Activated T-helper 1 cell treated with anti-CD3 and anti-CD28 coated beads, Interleukin-12 subunit alpha, Interleukin-12 subunit beta, Interleukin-2, Interleukin-4 antibody, amounts not matched to agents 30 ng/mL and 10 ng/mL and 1 ng/mL, durations not matched to agents 14 hours and 24 hours and 36 hours (primary cell): ENCODE data around the gene DCAF17. TPM values are rescaled to one million over a fixed set of nuclear protein-coding genes. Genes with fewer than 3 reads are reported as not detected.
"Not testable (repeated sequence)": the region's sequence is repeated elsewhere in the genome, so short reads cannot be mapped to it uniquely, and the experiment has no call there.

Source experiments
- DNase-seq: peaks from one replicate; pipeline ENCODE4 v3.0.0; 2021; ENCODE audit warnings: low spot score
- H3K27ac Mint-ChIP-seq: one replicate; pipeline ENCODE4 v1.8.0; 2021; ENCODE audit warnings: mild to moderate bottlenecking, mixed read lengths
- H3K27me3 Mint-ChIP-seq: one replicate; pipeline ENCODE4 v1.8.0; 2022; ENCODE audit warnings: mild to moderate bottlenecking, moderate library complexity, mixed read lengths; ENCODE audit not compliant: insufficient read depth
- H3K36me3 Mint-ChIP-seq: one replicate; pipeline ENCODE4 v1.8.0; 2021; ENCODE audit warnings: low read depth, mixed read lengths
- H3K4me1 Mint-ChIP-seq: one replicate; pipeline ENCODE4 v1.8.0; 2021; ENCODE audit warnings: low read depth, mixed read lengths
- H3K4me3 Mint-ChIP-seq: one replicate; pipeline ENCODE4 v1.8.0; 2021; ENCODE audit warnings: mild to moderate bottlenecking, moderate library complexity, mixed read lengths
- H3K9me3 Mint-ChIP-seq: one replicate; pipeline ENCODE4 v1.8.0; 2021; ENCODE audit warnings: mixed read lengths
- intact Hi-C: fragments of 100-400 bp; cut with micrococcal nuclease; formaldehyde crosslinking; loops from one replicate; pipeline ENCODE4 v1.15.1; 2024
- total RNA-seq: library from RNA; stranded (reverse); gene quantifications from 2 replicates; pipeline ENCODE4 v1.2.3, GENCODE V29; 2022

DCAF17 gene
- total RNA-seq, 1 donor from 2014 or later, result 23.9 TPM

GRCh38 chr2:171482877-171483276, 48.9 kb downstream of the DCAF17 start:
- Mint-ChIP-seq H3K27ac (no peak overlapping the region), H3K4me3 (no peak overlapping the region), H3K4me1 (peaks cover 13% of the 10 kb centered on the region), H3K27me3 (no peaks in the 10 kb centered on the region), H3K9me3 (no peaks in the 10 kb centered on the region), H3K36me3 (peaks cover 21% of the 10 kb centered on the region)
- DNase-seq, result no peak
- intact Hi-C loops, result no loop called here

GRCh38 chr2:171483793-171484192, 49.8 kb downstream of the DCAF17 start:
- Mint-ChIP-seq H3K27ac (no peak overlapping the region), H3K27me3 (no peaks in the 10 kb centered on the region), H3K36me3 (peaks cover 20% of the 10 kb centered on the region), H3K4me3 (no peak overlapping the region), H3K9me3 (no peaks in the 10 kb centered on the region), H3K4me1 (peaks cover 13% of the 10 kb centered on the region)
- intact Hi-C loops, result no loop called here
- no peak for DNase-seq

- no peak overlapping the region for H3K27ac Mint-ChIP-seq
- H3K27me3 Mint-ChIP-seq, result no peaks in the 10 kb centered on the region
These were observed 51.1 kb downstream of the DCAF17 start for GRCh38 chr2:171485116-171485515.

GRCh38 chr2:171487201-171487600, 53.2 kb downstream of the DCAF17 start:
- peaks cover 8% of the 10 kb centered on the region for H3K4me1 Mint-ChIP-seq
- no peak overlapping the region for H3K27ac Mint-ChIP-seq
- H3K27me3 Mint-ChIP-seq, result no peaks in the 10 kb centered on the region
- no peaks in the 10 kb centered on the region for H3K9me3 Mint-ChIP-seq
- no peak for DNase-seq
- intact Hi-C loops, result no loop called here
- no peak overlapping the region for H3K4me3 Mint-ChIP-seq
- peaks cover 8% of the 10 kb centered on the region for H3K36me3 Mint-ChIP-seq

More at GRCh38 chr2:171485116-171485515, 51.1 kb downstream of the DCAF17 start:
- intact Hi-C loops, result no loop called here
- H3K36me3 Mint-ChIP-seq, result peaks cover 14% of the 10 kb centered on the region
- no peak for DNase-seq
- peaks cover 8% of the 10 kb centered on the region for H3K4me1 Mint-ChIP-seq
- no peak overlapping the region for H3K4me3 Mint-ChIP-seq
- no peaks in the 10 kb centered on the region for H3K9me3 Mint-ChIP-seq

- Mint-ChIP-seq H3K9me3 (no peaks in the 10 kb centered on the region), H3K4me1 (peaks cover 8% of the 10 kb centered on the region), H3K36me3 (peaks cover 6% of the 10 kb centered on the region), H3K27ac (no peak overlapping the region), H3K4me3 (no peak overlapping the region), H3K27me3 (no peaks in the 10 kb centered on the region)
- no peak for DNase-seq
- intact Hi-C loops, result no loop called here
These were observed 53.8 kb downstream of the DCAF17 start for GRCh38 chr2:171487803-171488259.

- DNase-seq, result no peak
- Mint-ChIP-seq H3K4me1 (no peaks in the 10 kb centered on the region), H3K27ac (no peak overlapping the region), H3K27me3 (no peaks in the 10 kb centered on the region), H3K36me3 (no peaks in the 10 kb centered on the region), H3K4me3 (no peak overlapping the region), H3K9me3 (no peaks in the 10 kb centered on the region)
- intact Hi-C loops, result no loop called here
These were observed 56.6 kb downstream of the DCAF17 start for GRCh38 chr2:171490577-171490976.

- no peak overlapping the region for H3K27ac Mint-ChIP-seq
- no peaks in the 10 kb centered on the region for H3K4me1 Mint-ChIP-seq
- no peaks in the 10 kb centered on the region for H3K27me3 Mint-ChIP-seq
- no peaks in the 10 kb centered on the region for H3K9me3 Mint-ChIP-seq
- H3K36me3 Mint-ChIP-seq, result no peaks in the 10 kb centered on the region
- H3K4me3 Mint-ChIP-seq, result no peak overlapping the region
- DNase-seq, result no peak
- intact Hi-C loops, result no loop called here
These were observed 57.3 kb downstream of the DCAF17 start for GRCh38 chr2:171491292-171491691.

- peaks cover under 1% of the 10 kb centered on the region for H3K27me3 Mint-ChIP-seq
- H3K4me1 Mint-ChIP-seq, result no peaks in the 10 kb centered on the region
- intact Hi-C loops, result no loop called here
- H3K27ac Mint-ChIP-seq, result no peak overlapping the region
- no peaks in the 10 kb centered on the region for H3K36me3 Mint-ChIP-seq
- no peak overlapping the region for H3K4me3 Mint-ChIP-seq
- peaks cover 3% of the 10 kb centered on the region for H3K9me3 Mint-ChIP-seq
- no peak for DNase-seq
These were observed 58.6 kb downstream of the DCAF17 start for GRCh38 chr2:171492664-171493063.

GRCh38 chr2:171497664-171498063, 63.6 kb downstream of the DCAF17 start:
- H3K4me1 Mint-ChIP-seq, H3K9me3 Mint-ChIP-seq, DNase-seq, intact Hi-C loops, H3K27ac Mint-ChIP-seq, H3K27me3 Mint-ChIP-seq, H3K36me3 Mint-ChIP-seq, H3K4me3 Mint-ChIP-seq: not testable (repeated sequence)

GRCh38 chr2:171505374-171505773, 71.3 kb downstream of the DCAF17 start:
- H3K27ac Mint-ChIP-seq, result no peak overlapping the region
- H3K27me3 Mint-ChIP-seq, result peaks cover 3% of the 10 kb centered on the region
- no peak overlapping the region for H3K4me3 Mint-ChIP-seq
- no peaks in the 10 kb centered on the region for H3K36me3 Mint-ChIP-seq
- peaks cover 5% of the 10 kb centered on the region for H3K4me1 Mint-ChIP-seq
- H3K9me3 Mint-ChIP-seq, result peaks cover 5% of the 10 kb centered on the region
- DNase-seq, result no peak
- intact Hi-C loops, result no loop called here

- Mint-ChIP-seq H3K27me3 (peaks cover under 1% of the 10 kb centered on the region), H3K4me1 (peaks cover 5% of the 10 kb centered on the region), H3K4me3 (no peak overlapping the region), H3K36me3 (no peaks in the 10 kb centered on the region), H3K27ac (no peak overlapping the region), H3K9me3 (no peaks in the 10 kb centered on the region)
- DNase-seq, result no peak
- intact Hi-C loops, result no loop called here
These were observed 76.1 kb downstream of the DCAF17 start for GRCh38 chr2:171509945-171510731.

- peaks cover 2% of the 10 kb centered on the region for H3K27me3 Mint-ChIP-seq
- no peak overlapping the region for H3K27ac Mint-ChIP-seq
- H3K36me3 Mint-ChIP-seq, result no peaks in the 10 kb centered on the region
- H3K9me3 Mint-ChIP-seq, result no peaks in the 10 kb centered on the region
- no peak overlapping the region for H3K4me3 Mint-ChIP-seq
- H3K4me1 Mint-ChIP-seq, result peaks cover 5% of the 10 kb centered on the region
- DNase-seq, result no peak
- intact Hi-C loops, result no loop called here
These were observed 78.0 kb downstream of the DCAF17 start for GRCh38 chr2:171512014-171512413.

GRCh38 chr2:171512683-171513195, 78.7 kb downstream of the DCAF17 start:
- H3K36me3 Mint-ChIP-seq, result no peaks in the 10 kb centered on the region
- H3K9me3 Mint-ChIP-seq, result no peaks in the 10 kb centered on the region
- DNase-seq, result no peak
- H3K27ac Mint-ChIP-seq, result no peak overlapping the region
- intact Hi-C loops, result no loop called here
- H3K4me3 Mint-ChIP-seq, result no peak overlapping the region
- peaks cover 2% of the 10 kb centered on the region for H3K27me3 Mint-ChIP-seq
- H3K4me1 Mint-ChIP-seq, result peaks cover 5% of the 10 kb centered on the region
